Small intestine (tissue), 7 donors: ENCODE data around the gene PHRF1. TPM values are rescaled to one million over a fixed set of nuclear protein-coding genes. Genes with fewer than 3 reads are reported as not detected.
"Not testable (repeated sequence)": the region's sequence is repeated elsewhere in the genome, so short reads cannot be mapped to it uniquely, and the experiment has no call there.

Source experiments
- DNase-seq, 2 donors: peaks; one replicate each; pipeline versions ENCODE4 v3.0.0 to v3.0.0-alpha.2; 2013
- FAIRE-seq: peaks from 2 replicates; lab custom pipeline; 2012; peaks lifted over from hg19 to GRCh38; lab: Jason Lieb, UNC
- H3K27ac ChIP-seq, 3 donors: one replicate each; pipeline ENCODE4 v1.5.1; 2013; ENCODE audit warnings: low read length in 2 of 3, mild to moderate bottlenecking in 2 of 3, control low read depth in 1 of 3, inconsistent platforms in 1 of 3, low read depth in 1 of 3, moderate library complexity in 1 of 3
- H3K27me3 ChIP-seq, 3 donors: one replicate each; pipeline ENCODE4 v1.6.1; 2013; ENCODE audit warnings: low read length in 3 of 3, inconsistent platforms in 1 of 3; ENCODE audit not compliant: control insufficient read depth in 3 of 3, insufficient read depth in 3 of 3
- H3K36me3 ChIP-seq, 3 donors: one replicate each; pipeline ENCODE4 v1.6.1; 2013; ENCODE audit warnings: low read length in 3 of 3, inconsistent platforms in 1 of 3, low read depth in 1 of 3, mild to moderate bottlenecking in 1 of 3, moderate library complexity in 1 of 3; ENCODE audit not compliant: control insufficient read depth in 3 of 3, insufficient read depth in 2 of 3
- H3K4me1 ChIP-seq, 3 donors: one replicate each; pipeline ENCODE4 v1.6.1; 2013; ENCODE audit warnings: low read length in 2 of 3, inconsistent platforms in 1 of 3, low read depth in 1 of 3, mild to moderate bottlenecking in 1 of 3, moderate library complexity in 1 of 3; ENCODE audit not compliant: control insufficient read depth in 3 of 3, insufficient read depth in 2 of 3
- H3K4me3 ChIP-seq, 3 donors: one replicate each; pipeline ENCODE4 v1.5.1; 2013; ENCODE audit warnings: low read length in 3 of 3, control low read depth in 1 of 3, inconsistent platforms in 1 of 3, low read depth in 1 of 3, mild to moderate bottlenecking in 1 of 3, moderate library complexity in 1 of 3
- H3K9me3 ChIP-seq, 2 donors: one replicate each; pipeline ENCODE4 v1.6.1; 2013; ENCODE audit warnings: low read depth in 1 of 2, low read length in 1 of 2; ENCODE audit not compliant: control insufficient read depth in 2 of 2, insufficient read depth in 1 of 2
- WGBS, 3 donors: extraction: QIAGEN DNeasy Blood & Tissue Kit; methylation state at CpG; one replicate each; pipeline ENCODE4 v1.1.7; 2013; 5-methylcytosine and 5-hydroxymethylcytosine counted together
- polyA plus RNA-seq, 4 donors: library from polyadenylated mRNA; stranded (reverse) in 3 of 4; unstranded in 1 of 4; fragments of 200-250 nt in 3 of 4; fragments of 120-200 nt in 1 of 4; gene quantifications; one replicate each; pipeline versions ENCODE4 v1.2.1 to v1.2.3, GENCODE V29; 2013
- donor health status: healthy with polysubstance abuse.
- donor health status: control.
- donor health status: control.
- donor health status: Bipolar disorder and iron deficiency.
- donor health status: healthy.

Gene PHRF1
- polyA plus RNA-seq, 4 donors: 14.6 to 43.3 (median 23.6) TPM

DNA sequence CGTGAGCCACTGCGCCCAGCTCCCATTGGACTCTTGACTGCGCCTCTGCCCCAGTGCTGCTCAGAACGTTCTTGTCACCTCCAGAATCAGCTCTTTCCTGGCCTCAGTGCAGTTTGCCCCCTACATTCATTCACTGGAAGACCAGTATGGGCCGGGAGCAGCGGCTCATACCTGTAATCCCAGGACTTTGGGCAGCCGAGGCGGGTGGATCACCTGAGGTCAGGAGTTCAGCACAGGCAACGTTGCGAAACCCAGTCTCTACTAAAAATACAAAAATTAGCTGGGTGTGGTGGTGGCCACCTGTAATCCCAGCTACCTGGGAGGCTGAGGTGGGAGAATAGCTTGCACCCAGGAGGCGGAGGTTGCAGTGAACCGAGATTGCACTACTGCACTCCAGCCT lies 78.2 kb downstream of the PHRF1 start:
- H3K36me3 ChIP-seq: peaks cover 0 to 62% (median 0%) of the 10 kb centered on the region in 3 donors
- peak; percentile 24 to 87 for DNase-seq
- peak overlapping the region in 1 of 3 donors; percentile 89 for H3K27ac ChIP-seq
- H3K4me1 ChIP-seq: peaks cover 4 to 39% (median 10%) of the 10 kb centered on the region in 3 donors
- not testable (repeated sequence) for H3K4me3 ChIP-seq, FAIRE-seq, H3K9me3 ChIP-seq, H3K27me3 ChIP-seq
- WGBS, 3 donors: 38 to 74% (median 64%) methylated on average over 11 to 12 of the region's 12 CpGs

GRCh38 chr11:655036-655726 lies 78.9 kb downstream of the PHRF1 start:
- H3K36me3 ChIP-seq: peaks cover 0 to 62% (median 0%) of the 10 kb centered on the region in 3 donors
- H3K9me3 ChIP-seq: no peaks in the 10 kb centered on the region
- WGBS, 3 donors: 12 to 67% (median 46%) methylated on average over 30 of the region's 30 CpGs
- peak overlapping the region in 1 of 3 donors; percentile 26 for H3K4me3 ChIP-seq
- FAIRE-seq (no peak), DNase-seq (peak; percentile 88 to 91)
- H3K27me3 ChIP-seq: no peaks in the 10 kb centered on the region
- peak overlapping the region; percentile 47 to 89 (median 71) for H3K27ac ChIP-seq
- H3K4me1 ChIP-seq: peaks cover 4 to 39% (median 10%) of the 10 kb centered on the region in 3 donors

- Histone ChIP-seq H3K36me3 (peaks cover 0 to 62% (median 2%) of the 10 kb centered on the region in 3 donors), H3K4me1 (peaks cover 4 to 39% (median 10%) of the 10 kb centered on the region in 3 donors)
Observed at GRCh38 chr11:656426-656825, 80.2 kb downstream of the PHRF1 start.

DNA sequence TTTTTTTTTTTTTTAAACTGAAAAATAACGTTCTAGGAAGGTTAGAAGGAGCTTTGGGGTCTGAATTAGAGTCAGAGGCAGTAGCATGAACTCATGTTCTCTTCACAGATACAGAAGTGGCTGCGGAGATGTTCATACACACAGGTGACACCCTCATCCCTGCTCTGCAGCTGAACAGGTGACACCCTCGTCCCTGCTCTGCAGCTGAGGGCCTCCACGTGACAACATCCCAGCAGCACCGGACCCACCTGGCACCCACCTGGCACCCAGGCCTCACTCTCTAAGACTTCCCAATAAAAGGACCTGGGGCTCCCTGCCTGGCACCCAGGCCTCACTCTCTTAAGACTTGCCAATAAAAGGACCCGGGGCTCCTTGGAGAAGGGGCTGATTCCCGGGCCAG lies 80.6 kb downstream of the PHRF1 start:
- peak overlapping the region; percentile 52 to 93 (median 84) for H3K27ac ChIP-seq
- no peaks in the 10 kb centered on the region for H3K9me3 ChIP-seq
- FAIRE-seq (no peak), DNase-seq (peak in 1 of 2 donors; percentile 53)
- H3K27me3 ChIP-seq: no peaks in the 10 kb centered on the region
- WGBS, 3 donors: 22 to 59% (median 47%) methylated on average over 7 of the region's 7 CpGs
- H3K36me3 ChIP-seq: peaks cover 0 to 65% (median 2%) of the 10 kb centered on the region in 3 donors
- peaks cover 4 to 39% (median 10%) of the 10 kb centered on the region in 3 donors for H3K4me1 ChIP-seq
- no peak overlapping the region for H3K4me3 ChIP-seq

More at GRCh38 chr11:656426-656825, 80.2 kb downstream of the PHRF1 start:
- Histone ChIP-seq H3K9me3 (no peaks in the 10 kb centered on the region), H3K27ac (peak overlapping the region in 1 of 3 donors; percentile 93), H3K4me3 (no peak overlapping the region), H3K27me3 (no peaks in the 10 kb centered on the region)
- FAIRE-seq (no peak), DNase-seq (no peak)
- WGBS, 3 donors: 75 to 88% (median 75%) methylated on average over 14 of the region's 14 CpGs

- WGBS, 3 donors: 15 to 65% (median 35%) methylated on average over 14 of the region's 14 CpGs
- no peaks in the 10 kb centered on the region for H3K9me3 ChIP-seq
- no peak overlapping the region for H3K4me3 ChIP-seq
- DNase-seq (peak; percentile 83 to 94), FAIRE-seq (no peak)
- peaks cover 0 to 72% (median 2%) of the 10 kb centered on the region in 3 donors for H3K36me3 ChIP-seq
- peak overlapping the region; percentile 52 to 93 (median 84) for H3K27ac ChIP-seq
- no peaks in the 10 kb centered on the region for H3K27me3 ChIP-seq
- peaks cover 4 to 39% (median 10%) of the 10 kb centered on the region in 3 donors for H3K4me1 ChIP-seq
Observed at GRCh38 chr11:657691-658126, 81.4 kb downstream of the PHRF1 start.

- peak in 1 of 2 donors; percentile 70 for DNase-seq
- 47 to 86% (median 70%) methylated on average over 16 of the region's 16 CpGs for WGBS, 3 donors
- peaks cover 4 to 34% (median 8%) of the 10 kb centered on the region in 3 donors for H3K4me1 ChIP-seq
- peak overlapping the region in 2 of 3 donors; percentile 17 to 77 for H3K27ac ChIP-seq
- FAIRE-seq: no peak
- no peak overlapping the region for H3K4me3 ChIP-seq
- no peaks in the 10 kb centered on the region for H3K9me3 ChIP-seq
- H3K27me3 ChIP-seq: no peaks in the 10 kb centered on the region
- H3K36me3 ChIP-seq: peaks cover 0 to 71% (median 2%) of the 10 kb centered on the region in 3 donors
Observed at GRCh38 chr11:659532-660085, 83.3 kb downstream of the PHRF1 start.

GRCh38 chr11:660281-660680 lies 84.0 kb downstream of the PHRF1 start:
- peaks cover 4 to 27% (median 8%) of the 10 kb centered on the region in 3 donors for H3K4me1 ChIP-seq
- WGBS, 3 donors: 76 to 85% (median 85%) methylated on average over 19 of the region's 19 CpGs
- no peaks in the 10 kb centered on the region for H3K9me3 ChIP-seq
- FAIRE-seq (no peak), DNase-seq (no peak)
- H3K27ac ChIP-seq: peak overlapping the region in 1 of 3 donors; percentile 77
- peaks cover 0 to 73% (median 2%) of the 10 kb centered on the region in 3 donors for H3K36me3 ChIP-seq
- H3K4me3 ChIP-seq: no peak overlapping the region
- no peaks in the 10 kb centered on the region for H3K27me3 ChIP-seq

DNA sequence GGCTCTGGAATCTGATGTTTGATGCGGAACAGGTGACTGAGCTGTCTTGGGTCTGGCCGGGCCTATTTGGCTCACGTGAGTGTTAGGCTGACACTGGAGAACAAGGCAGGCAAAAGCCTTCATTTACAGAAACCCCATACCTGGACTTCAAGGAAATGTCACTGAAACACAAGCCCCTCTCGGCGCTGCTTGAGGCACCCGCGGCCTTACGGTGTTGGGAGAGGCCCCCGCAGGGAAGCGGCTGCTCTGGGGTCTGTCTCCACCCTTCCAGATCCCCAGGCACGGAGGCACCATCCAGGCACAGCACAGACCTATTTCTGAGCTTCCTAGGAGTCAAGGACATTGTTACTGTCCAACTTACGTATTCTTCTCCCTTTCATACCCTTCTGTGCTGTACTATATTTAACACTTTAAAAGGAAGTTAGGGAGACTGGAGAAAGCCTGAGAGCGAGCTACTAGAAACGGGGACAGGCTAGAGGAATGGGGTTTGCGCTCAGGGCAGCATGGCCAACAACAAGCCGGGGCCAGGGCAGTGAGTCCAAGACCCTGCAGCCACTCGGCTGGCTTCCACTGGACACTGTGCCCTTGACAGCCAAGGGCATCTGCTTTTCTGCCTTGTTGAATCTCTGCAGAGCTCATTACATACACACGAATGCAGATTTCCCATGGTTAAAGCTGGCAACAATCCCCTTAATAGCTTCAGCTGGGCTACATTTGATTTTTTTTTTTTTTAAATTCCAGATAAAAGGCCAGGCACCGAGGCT lies 84.6 kb downstream of the PHRF1 start:
- 90 to 92% (median 90%) methylated on average over 19 of the region's 19 CpGs for WGBS, 3 donors
- H3K27me3 ChIP-seq: no peaks in the 10 kb centered on the region
- no peak for DNase-seq
- no peak overlapping the region for H3K27ac ChIP-seq
- peaks cover 0 to 79% (median 2%) of the 10 kb centered on the region in 3 donors for H3K36me3 ChIP-seq
- no peaks in the 10 kb centered on the region for H3K9me3 ChIP-seq
- no peak overlapping the region for H3K4me3 ChIP-seq
- no peak for FAIRE-seq
- peaks cover 4 to 21% (median 8%) of the 10 kb centered on the region in 3 donors for H3K4me1 ChIP-seq
